ENCODE data around the gene JAK3. TPM values are rescaled to one million over a fixed set of nuclear protein-coding genes. Genes with fewer than 3 reads are reported as not detected.

JAK3 gene
- polyA plus RNA-seq, 3 donors, result 13.8 to 44.6 (median 34.0) TPM

DNA sequence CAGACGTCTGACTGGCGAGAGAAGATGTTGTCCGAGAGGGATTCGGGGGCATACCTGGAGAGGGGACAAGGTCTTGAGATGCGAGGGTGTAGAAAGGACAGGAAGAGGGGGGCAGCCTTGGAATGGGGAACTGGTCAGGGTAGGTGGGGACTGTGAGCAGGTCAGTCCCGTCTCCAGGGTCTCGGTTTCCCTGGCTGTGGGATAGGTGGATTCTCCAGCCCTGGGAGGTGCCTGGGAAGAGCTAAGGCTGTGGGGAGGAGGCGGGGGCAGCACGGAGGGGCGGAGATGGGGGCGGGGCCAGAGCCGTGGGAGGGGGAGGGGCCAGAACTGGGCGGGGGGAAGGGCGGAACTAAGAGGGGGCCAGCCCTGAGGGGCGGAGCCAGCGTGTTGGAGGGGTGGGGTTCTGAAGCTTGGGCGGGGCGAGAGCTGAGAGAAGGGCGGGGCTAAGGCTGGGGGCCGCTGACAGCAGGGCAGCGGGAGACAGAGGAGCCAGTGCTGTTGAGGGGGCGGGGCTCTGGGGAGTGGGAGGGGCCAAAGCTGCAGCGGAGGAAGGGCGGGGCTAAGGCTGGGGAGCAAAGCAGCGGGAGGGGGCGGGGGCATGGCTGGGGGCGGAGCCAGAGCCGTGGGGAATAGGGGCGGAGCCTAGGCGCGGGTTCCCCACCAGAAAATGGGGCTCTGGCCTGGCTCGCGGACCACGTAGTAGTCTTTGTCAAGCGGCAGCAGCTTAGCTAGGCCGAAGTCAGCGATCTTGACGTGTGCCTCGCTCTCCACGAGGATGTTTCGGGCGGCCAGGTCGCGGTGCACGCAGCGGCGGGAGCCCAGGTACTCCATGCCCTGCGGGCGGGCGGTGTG lies 17.0 kb downstream of the JAK3 start:
- no peak for DNase-seq
- H3K36me3 Mint-ChIP-seq, result peaks cover 55 to 76% of the 10 kb centered on the region in 2 donors
- H2AFZ ChIP-seq (ENCODE audit: insufficient read depth, low read depth, low read length, poor library complexity, severe bottlenecking), result no peak overlapping the region
- peaks cover 11% of the 10 kb centered on the region for H3K4me1 Mint-ChIP-seq
- H3K27me3 Mint-ChIP-seq (ENCODE audit: low read depth in 3 of 3), result no peaks in the 10 kb centered on the region
- no peak overlapping the region for H3K4me3 ChIP-seq (replicated peaks in 1 of 3; ENCODE audit: low read depth in 2 of 3, low read length in 3 of 3)
- no peaks in the 10 kb centered on the region for H3K27me3 ChIP-seq (ENCODE audit: control insufficient read depth in 2 of 2, insufficient read depth in 2 of 2, low read length in 2 of 2)
- 91% methylated on average over 42 of the region's 50 CpGs for WGBS (ENCODE audit: insufficient coverage)
- no peak overlapping the region for H3K4me2 ChIP-seq (replicated peaks; ENCODE audit: extremely low read depth, low read length, poor library complexity, severe bottlenecking)
- peaks cover 12 to 17% of the 10 kb centered on the region in 2 donors for H3K4me1 ChIP-seq (ENCODE audit: control insufficient read depth in 1 of 2, insufficient read depth in 2 of 2, low read length in 2 of 2)
- peaks cover 2 to 7% (median 5%) of the 10 kb centered on the region in 7 donors for H3K9me3 Mint-ChIP-seq
- H3K27ac Mint-ChIP-seq, result peak overlapping the region in 2 of 7 donors; percentile 31 to 64
- H4K20me1 ChIP-seq (ENCODE audit: insufficient read depth, low read length), result no peaks in the 10 kb centered on the region
- H3K27ac ChIP-seq (ENCODE audit: low read depth in 1 of 2, low read length in 2 of 2), result no peak overlapping the region
- no peak overlapping the region for H3K9ac ChIP-seq (ENCODE audit: insufficient read depth, low read length, poor library complexity, severe bottlenecking)
- H3K4me3 Mint-ChIP-seq, result no peak overlapping the region
- peaks cover 0 to 5% of the 10 kb centered on the region in 2 donors for H3K9me3 ChIP-seq (replicated peaks in 1 of 2; ENCODE audit: control insufficient read depth in 1 of 2, insufficient read depth in 1 of 2, low read length in 2 of 2)
- no peaks in the 10 kb centered on the region for H3K79me2 ChIP-seq (ENCODE audit: insufficient read depth, low read length)
- intact Hi-C loops (cut with micrococcal nuclease), result no loop called here
- peaks cover 46 to 58% of the 10 kb centered on the region in 2 donors for H3K36me3 ChIP-seq (replicated peaks in 1 of 2; ENCODE audit: control insufficient read depth in 1 of 2, insufficient read depth in 2 of 2, low read length in 2 of 2)
- TF ChIP-seq, protein P1, sequence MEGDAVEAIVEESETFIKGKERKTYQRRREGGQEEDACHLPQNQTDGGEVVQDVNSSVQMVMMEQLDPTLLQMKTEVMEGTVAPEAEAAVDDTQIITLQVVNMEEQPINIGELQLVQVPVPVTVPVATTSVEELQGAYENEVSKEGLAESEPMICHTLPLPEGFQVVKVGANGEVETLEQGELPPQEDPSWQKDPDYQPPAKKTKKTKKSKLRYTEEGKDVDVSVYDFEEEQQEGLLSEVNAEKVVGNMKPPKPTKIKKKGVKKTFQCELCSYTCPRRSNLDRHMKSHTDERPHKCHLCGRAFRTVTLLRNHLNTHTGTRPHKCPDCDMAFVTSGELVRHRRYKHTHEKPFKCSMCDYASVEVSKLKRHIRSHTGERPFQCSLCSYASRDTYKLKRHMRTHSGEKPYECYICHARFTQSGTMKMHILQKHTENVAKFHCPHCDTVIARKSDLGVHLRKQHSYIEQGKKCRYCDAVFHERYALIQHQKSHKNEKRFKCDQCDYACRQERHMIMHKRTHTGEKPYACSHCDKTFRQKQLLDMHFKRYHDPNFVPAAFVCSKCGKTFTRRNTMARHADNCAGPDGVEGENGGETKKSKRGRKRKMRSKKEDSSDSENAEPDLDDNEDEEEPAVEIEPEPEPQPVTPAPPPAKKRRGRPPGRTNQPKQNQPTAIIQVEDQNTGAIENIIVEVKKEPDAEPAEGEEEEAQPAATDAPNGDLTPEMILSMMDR (IDR thresholded peaks at IDR 0.05), result no peak

DNA sequence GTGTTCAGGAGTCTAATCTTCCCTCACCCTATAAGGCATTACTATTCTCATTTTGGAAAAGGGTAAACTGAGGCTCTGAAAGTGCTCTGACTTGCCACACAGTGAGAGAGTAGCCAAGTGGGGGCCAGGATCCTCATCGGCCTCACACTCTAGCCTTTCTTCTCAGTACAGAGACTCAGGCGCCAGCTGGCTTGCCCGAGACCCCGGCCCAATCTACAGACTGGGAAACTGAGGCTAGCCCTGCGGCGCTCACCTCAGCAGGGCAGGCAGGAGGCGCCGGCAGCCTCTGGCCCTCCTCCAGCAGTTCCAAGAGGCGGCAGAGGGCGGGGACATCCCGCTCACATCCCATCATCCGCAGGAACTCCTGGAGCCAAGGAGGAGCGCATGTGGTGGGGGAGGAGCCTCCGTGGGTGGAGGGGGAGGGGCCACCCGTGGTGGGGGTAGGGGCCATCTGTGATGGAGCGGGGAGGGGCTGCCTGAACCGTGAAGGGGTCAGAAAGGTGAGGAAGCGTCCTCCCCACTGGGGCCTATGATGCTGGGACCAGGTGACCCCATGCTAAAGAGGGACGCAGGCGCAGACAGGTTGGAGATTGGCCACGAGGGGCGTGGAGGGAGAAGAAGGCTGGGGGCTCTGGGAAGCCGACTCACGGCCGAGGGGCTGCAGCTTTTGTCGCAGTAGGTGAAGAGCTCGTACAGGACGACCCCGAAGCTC lies 17.8 kb downstream of the JAK3 start:
- Histone ChIP-seq H3K79me2 (ENCODE audit: insufficient read depth, low read length) (no peaks in the 10 kb centered on the region), H3K4me2 (replicated peaks; ENCODE audit: extremely low read depth, low read length, poor library complexity, severe bottlenecking) (no peak overlapping the region), H4K20me1 (ENCODE audit: insufficient read depth, low read length) (no peaks in the 10 kb centered on the region), H3K4me3 (replicated peaks in 1 of 3; ENCODE audit: low read depth in 2 of 3, low read length in 3 of 3) (no peak overlapping the region), H3K36me3 (replicated peaks in 1 of 2; ENCODE audit: control insufficient read depth in 1 of 2, insufficient read depth in 2 of 2, low read length in 2 of 2) (peaks cover 38 to 50% of the 10 kb centered on the region in 2 donors), H2AFZ (ENCODE audit: insufficient read depth, low read depth, low read length, poor library complexity, severe bottlenecking) (no peak overlapping the region), H3K4me1 (ENCODE audit: control insufficient read depth in 1 of 2, insufficient read depth in 2 of 2, low read length in 2 of 2) (peaks cover 12 to 17% of the 10 kb centered on the region in 2 donors), H3K27me3 (ENCODE audit: control insufficient read depth in 2 of 2, insufficient read depth in 2 of 2, low read length in 2 of 2) (no peaks in the 10 kb centered on the region), H3K9ac (ENCODE audit: insufficient read depth, low read length, poor library complexity, severe bottlenecking) (no peak overlapping the region), H3K27ac (ENCODE audit: low read depth in 1 of 2, low read length in 2 of 2) (no peak overlapping the region), H3K9me3 (replicated peaks in 1 of 2; ENCODE audit: control insufficient read depth in 1 of 2, insufficient read depth in 1 of 2, low read length in 2 of 2) (peaks cover 0 to 5% of the 10 kb centered on the region in 2 donors)
- intact Hi-C loops (cut with micrococcal nuclease), result no loop called here
- DNase-seq, result no peak
- Mint-ChIP-seq H3K9me3 (peaks cover 2 to 8% (median 5%) of the 10 kb centered on the region in 7 donors), H3K4me1 (peaks cover 11% of the 10 kb centered on the region), H3K27me3 (ENCODE audit: low read depth in 3 of 3) (no peaks in the 10 kb centered on the region), H3K27ac (peak overlapping the region in 2 of 7 donors; percentile 64), H3K4me3 (no peak overlapping the region), H3K36me3 (peaks cover 50 to 76% of the 10 kb centered on the region in 2 donors)
- WGBS (ENCODE audit: insufficient coverage), result 94% methylated on average over 14 of the region's 29 CpGs
- TF ChIP-seq, protein P1 (IDR thresholded peaks at IDR 0.05), result no peak
